GM12801 (cell line): ENCODE results near the gene EFNA5.

Source experiments
- TF ChIP-seq, protein P1 (sequence below): IDR thresholded peaks from one replicate; pipeline ENCODE4 v1.5.1; 2011; ENCODE audit warnings: control low read depth; ENCODE audit not compliant: insufficient read length; ENCODE audit errors: extremely low read depth

The EFNA5 gene

DNA sequence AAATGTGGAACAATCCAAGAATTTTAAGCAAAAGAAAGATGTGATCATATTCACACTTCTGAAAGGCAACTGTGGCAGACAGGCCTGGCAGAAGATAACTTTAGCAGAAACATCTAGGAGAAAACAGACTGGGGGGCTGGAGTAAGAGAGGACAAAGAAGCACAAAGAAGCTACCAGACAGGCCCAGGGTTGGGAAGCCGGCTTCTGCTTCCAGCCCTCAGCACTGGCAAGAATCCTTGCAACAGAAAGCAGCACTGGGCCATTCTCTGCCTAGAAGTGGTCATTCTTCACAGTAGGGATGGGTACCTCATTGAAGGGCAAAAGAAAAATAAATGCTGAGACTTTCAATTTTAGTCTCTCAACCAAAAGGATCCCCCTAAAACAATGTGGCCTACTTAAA lies 49.6 kb downstream of the EFNA5 start:
- TF ChIP-seq, protein P1, sequence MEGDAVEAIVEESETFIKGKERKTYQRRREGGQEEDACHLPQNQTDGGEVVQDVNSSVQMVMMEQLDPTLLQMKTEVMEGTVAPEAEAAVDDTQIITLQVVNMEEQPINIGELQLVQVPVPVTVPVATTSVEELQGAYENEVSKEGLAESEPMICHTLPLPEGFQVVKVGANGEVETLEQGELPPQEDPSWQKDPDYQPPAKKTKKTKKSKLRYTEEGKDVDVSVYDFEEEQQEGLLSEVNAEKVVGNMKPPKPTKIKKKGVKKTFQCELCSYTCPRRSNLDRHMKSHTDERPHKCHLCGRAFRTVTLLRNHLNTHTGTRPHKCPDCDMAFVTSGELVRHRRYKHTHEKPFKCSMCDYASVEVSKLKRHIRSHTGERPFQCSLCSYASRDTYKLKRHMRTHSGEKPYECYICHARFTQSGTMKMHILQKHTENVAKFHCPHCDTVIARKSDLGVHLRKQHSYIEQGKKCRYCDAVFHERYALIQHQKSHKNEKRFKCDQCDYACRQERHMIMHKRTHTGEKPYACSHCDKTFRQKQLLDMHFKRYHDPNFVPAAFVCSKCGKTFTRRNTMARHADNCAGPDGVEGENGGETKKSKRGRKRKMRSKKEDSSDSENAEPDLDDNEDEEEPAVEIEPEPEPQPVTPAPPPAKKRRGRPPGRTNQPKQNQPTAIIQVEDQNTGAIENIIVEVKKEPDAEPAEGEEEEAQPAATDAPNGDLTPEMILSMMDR: no peak

DNA sequence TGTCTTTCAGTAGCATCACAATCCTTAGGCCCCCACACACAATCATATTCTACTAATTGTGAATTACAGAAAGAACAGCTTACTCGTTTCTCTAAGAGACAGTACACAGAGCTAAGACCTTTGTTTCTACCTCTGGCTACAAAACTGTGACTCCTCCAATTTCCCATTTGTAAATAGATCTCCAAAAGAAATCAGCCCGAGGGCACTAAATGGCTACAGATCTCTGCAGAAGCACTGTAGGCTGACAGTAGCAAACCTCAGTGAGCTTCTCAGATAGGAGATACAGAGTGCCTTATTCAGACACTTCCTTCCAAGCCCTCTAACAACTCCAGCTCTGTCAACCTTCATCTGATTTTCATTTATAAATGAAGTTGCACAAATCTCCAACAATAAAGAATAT lies 51.0 kb downstream of the EFNA5 start:
- TF ChIP-seq, protein P1: no peak

DNA sequence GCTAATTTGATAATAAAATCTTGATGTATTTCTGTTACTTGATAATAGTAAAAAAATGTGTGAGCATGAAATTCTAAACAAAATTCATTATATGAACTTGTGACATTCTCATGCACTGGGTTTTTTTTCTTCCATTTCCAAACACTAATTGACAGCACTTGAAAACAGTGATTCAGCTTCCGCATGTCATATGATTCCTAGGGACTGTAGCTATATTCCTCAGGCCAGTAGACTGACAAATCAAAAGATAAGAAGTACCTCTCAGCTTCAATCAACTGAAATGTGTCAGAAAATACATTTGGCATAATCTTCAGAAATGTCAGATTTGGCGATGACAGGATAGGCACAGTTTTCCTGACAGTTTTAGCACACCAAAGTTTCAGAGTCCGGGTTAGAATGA lies 52.5 kb downstream of the EFNA5 start:
- TF ChIP-seq, protein P1: no peak

DNA sequence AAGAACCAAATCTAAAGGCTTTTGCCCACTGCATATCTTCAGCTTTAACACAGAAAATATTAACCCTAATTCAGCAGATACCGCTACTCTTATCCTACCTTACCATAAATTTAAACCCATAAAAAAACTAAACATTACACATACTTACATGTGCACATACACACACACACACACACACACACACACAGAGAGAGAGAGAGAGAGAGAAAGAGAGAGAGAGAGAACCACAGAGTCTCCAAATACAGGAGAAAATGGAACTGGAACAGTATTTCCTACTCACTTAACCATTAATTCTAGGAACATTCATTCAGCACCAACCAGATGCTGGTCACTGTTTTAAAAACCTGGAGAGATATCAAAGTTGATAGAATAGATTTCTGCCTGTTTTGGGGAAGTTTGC lies 53.7 kb downstream of the EFNA5 start:
- TF ChIP-seq, protein P1: no peak

DNA sequence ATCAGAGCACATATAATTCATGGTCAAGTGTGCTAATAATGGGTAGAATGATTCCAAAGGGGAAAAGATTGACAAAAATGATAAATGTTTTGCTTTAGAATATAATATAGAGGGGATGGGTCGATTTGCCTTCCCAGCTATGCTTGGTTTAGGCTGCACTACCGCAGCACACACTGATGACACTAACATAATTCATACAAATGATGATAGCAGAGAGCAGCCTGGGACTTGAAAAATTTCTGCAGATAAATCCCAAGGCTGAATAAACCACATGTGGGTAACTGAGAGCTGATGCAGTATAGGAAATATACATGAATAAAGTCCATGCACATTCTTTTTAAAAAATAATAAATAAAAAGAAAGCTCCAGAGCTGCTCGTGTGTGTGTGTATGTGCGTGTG lies 54.5 kb downstream of the EFNA5 start:
- TF ChIP-seq, protein P1: no peak

DNA sequence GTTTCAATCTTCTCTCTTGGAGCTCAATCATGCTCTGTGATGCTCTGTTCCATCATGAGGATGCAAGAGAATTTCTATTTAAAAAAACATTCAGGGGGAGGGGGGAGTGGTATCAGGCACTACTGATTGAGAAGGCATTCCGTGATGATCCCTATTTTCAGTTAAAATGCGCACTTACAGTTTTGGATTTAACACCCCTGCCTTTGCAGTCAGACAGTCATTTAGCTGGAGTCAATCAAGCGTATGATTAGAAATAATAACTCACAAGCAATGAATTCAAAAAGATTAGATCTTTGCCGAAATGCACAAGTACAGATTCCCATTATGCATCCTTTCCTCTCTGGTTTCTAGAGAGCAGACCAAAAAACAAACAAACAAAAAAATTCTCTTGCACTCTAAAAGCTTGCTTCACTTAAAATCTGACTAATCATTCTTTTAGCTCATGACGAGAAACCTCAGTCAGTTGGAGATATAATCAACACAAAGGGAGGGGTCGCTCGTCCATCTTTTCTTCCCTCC lies 55.4 kb downstream of the EFNA5 start:
- TF ChIP-seq, protein P1: no peak

DNA sequence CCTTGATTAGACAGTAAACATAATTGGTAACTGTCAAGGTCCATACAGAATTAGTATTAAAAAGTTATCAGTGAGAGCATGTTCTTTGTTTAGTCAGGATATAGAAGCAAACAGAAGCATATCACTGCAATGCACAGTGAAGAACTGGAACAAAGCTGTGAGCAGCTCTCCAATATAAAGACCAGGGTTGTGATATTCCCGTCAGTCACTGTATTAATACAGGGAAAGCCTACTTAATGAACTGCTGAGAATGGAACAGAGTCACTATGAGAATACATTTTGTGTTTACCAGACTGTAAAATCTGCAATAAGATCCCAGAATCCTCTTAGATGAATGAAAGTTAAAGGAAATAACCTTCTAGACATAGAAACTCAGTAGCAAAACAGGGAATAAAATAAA lies 58.2 kb downstream of the EFNA5 start:
- TF ChIP-seq, protein P1: no peak

DNA sequence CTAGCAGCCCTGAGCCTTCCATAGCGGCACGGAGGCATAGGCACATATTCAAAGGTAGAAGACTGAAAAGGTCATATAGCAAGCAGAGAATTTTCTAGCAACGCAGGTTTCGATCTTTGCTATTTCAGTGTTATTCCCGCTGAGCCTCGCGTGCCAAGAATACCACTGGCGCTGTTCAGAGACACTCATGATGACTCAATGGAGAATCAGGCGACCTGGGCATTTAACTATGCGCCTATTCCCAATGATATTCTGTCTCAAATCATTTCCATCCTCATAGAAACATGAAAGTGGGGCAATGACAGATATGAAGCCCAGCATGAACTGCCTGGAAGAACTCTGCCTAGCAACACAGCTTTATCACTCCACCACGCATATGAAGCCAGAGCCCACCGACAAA lies 59.9 kb downstream of the EFNA5 start:
- TF ChIP-seq, protein P1: no peak
